K562 (cell line): ENCODE measurements around the gene RPL19. TPM values are rescaled to one million over a fixed set of nuclear protein-coding genes. Genes with fewer than 3 reads are reported as not detected.
A peak's percentile ranks its signal among the peaks of the same experiment; 100 is the strongest.

Experiments
- ATAC-seq: fragments of 200-7000 bp; cut with Tn5 transposase; 3 replicates; pipeline ENCODE4 v1.9.1; 2020; ENCODE audit warnings: moderate library complexity
- BruUV-seq: library from RNA; stranded (reverse); fragments of 400-500 nt; replicated peaks from 2 replicates; lab custom pipeline; 2021; lab: Mats Ljungman, UMichigan
- CTCF ChIA-PET: fragments of 300-600 bp; formaldehyde crosslinking; extraction: SDS; loops from one replicate; lab custom pipeline; 2021; ENCODE audit warnings: low intra/inter-chr PET ratio; lab: Yijun Ruan, JAX
- POLR2A ChIA-PET: fragments of 300-600, 350-650 bp; sonication (Branson Sonifier 250); formaldehyde crosslinking; extraction: SDS; loops from one replicate; lab custom pipeline; 2021; ENCODE audit warnings: antibody characterized with exemption, inconsistent platforms; lab: Yijun Ruan, JAX
- DNase-seq, 4 experiments: peaks; one replicate each; pipeline versions ENCODE4 v3.0.0 to v3.0.0-alpha.2; 2011 to 2018; ENCODE audit warnings: low spot score in 3 of 4, mixed read lengths in 3 of 4; ENCODE audit errors: extremely low read depth in 1 of 4
- FAIRE-seq: peaks from 2 replicates; lab custom pipeline; 2011; peaks lifted over from hg19 to GRCh38; lab: Jason Lieb, UNC
- H2AFZ ChIP-seq: 2 replicates; pipeline ENCODE4 v1.6.0; 2011; ENCODE audit warnings: low read depth, low read length, control low read depth, inconsistent platforms
- H3K27ac ChIP-seq: fragments of 200-600 bp; 3 replicates; pipeline ENCODE4 v1.8.0; 2011; ENCODE audit warnings: low read depth, mild to moderate bottlenecking, control low read depth, inconsistent platforms, low read length, moderate library complexity, mixed read lengths; ENCODE audit errors: extremely low read depth
- H3K27me3 ChIP-seq, 2 experiments: fragments of 300-600 bp in 1 of 2; 2 replicates in 1 of 2; 3 replicates in 1 of 2; pipeline versions ENCODE4 v1.6.0 to v1.8.0; 2011; ENCODE audit warnings: inconsistent platforms in 2 of 2, low read length in 2 of 2, mild to moderate bottlenecking in 1 of 2, mixed read lengths in 1 of 2, moderate library complexity in 1 of 2; ENCODE audit not compliant: control insufficient read depth in 2 of 2, insufficient read depth in 2 of 2
- H3K36me3 ChIP-seq: fragments of 300-600 bp; 3 replicates; pipeline ENCODE4 v1.8.0; 2011; ENCODE audit warnings: mild to moderate bottlenecking, low read length, inconsistent platforms; ENCODE audit not compliant: control insufficient read depth, insufficient read depth
- H3K4me1 ChIP-seq, 2 experiments: fragments of 200-600 bp in 1 of 2; replicated peaks in 1 of 2; 2 replicates in 1 of 2; 3 replicates in 1 of 2; pipeline versions ENCODE4 v1.5.1 to v1.8.0; 2011; ENCODE audit warnings: inconsistent platforms in 2 of 2, low read length in 2 of 2, mild to moderate bottlenecking in 1 of 2, mixed read lengths in 1 of 2, moderate library complexity in 1 of 2; ENCODE audit not compliant: control insufficient read depth in 2 of 2, insufficient read depth in 2 of 2
- H3K4me2 ChIP-seq: 2 replicates; pipeline ENCODE4 v1.6.1; 2011; ENCODE audit warnings: low read length, control low read depth, inconsistent platforms, mixed read lengths; ENCODE audit not compliant: insufficient read depth
- H3K4me3 ChIP-seq: fragments of 200-600 bp; sonication (generic), shearing (Covaris generic); 2 replicates; pipeline ENCODE4 v1.5.1; 2016; ENCODE audit warnings: control low read depth, inconsistent platforms
- H3K79me2 ChIP-seq: fragments of 200-600 bp; 3 replicates; pipeline ENCODE4 v1.8.0; 2011; ENCODE audit warnings: low read length, inconsistent platforms; ENCODE audit not compliant: control insufficient read depth, insufficient read depth
- H3K9ac ChIP-seq, 2 experiments: 2 replicates each; pipeline versions ENCODE4 v1.6.0 to v1.6.1; 2011; ENCODE audit warnings: low read depth in 2 of 2, low read length in 2 of 2, control low read depth in 1 of 2, inconsistent platforms in 1 of 2, mild to moderate bottlenecking in 1 of 2, mixed read lengths in 1 of 2; ENCODE audit not compliant: insufficient read depth in 1 of 2
- H3K9me1 ChIP-seq: one replicate; pipeline ENCODE4 v1.6.0; 2011; ENCODE audit warnings: inconsistent platforms, mild to moderate bottlenecking, low read length, moderate library complexity; ENCODE audit not compliant: control insufficient read depth, insufficient read depth
- H3K9me3 ChIP-seq: replicated peaks from 2 replicates; pipeline ENCODE4 v1.5.1; 2011; ENCODE audit warnings: low read depth, low read length, inconsistent platforms; ENCODE audit not compliant: control insufficient read depth, insufficient read depth
- H4K20me1 ChIP-seq: replicated peaks from 2 replicates; pipeline ENCODE4 v1.6.1; 2011; ENCODE audit warnings: low read length, inconsistent platforms, mixed read lengths; ENCODE audit not compliant: control insufficient read depth, insufficient read depth
- FOXK2 ChIP-seq, 2 experiments: fragments of 450-650 bp; IDR thresholded peaks in 1 of 2; conservative IDR thresholded peaks in 1 of 2; 2 replicates each; pipeline ENCODE4 v1.6.1; 2016; ENCODE audit warnings: low read depth in 2 of 2, mild to moderate bottlenecking in 1 of 2
- SREBF1 ChIP-seq: fragments of 150-350 bp; IDR thresholded peaks from 2 replicates; pipeline ENCODE4 v1.6.1; 2014; ENCODE audit warnings: antibody characterized with exemption, low read depth, low read length, borderline replicate concordance
- ZNF282 ChIP-seq: sonication (generic); formaldehyde crosslinking; IDR thresholded peaks from 2 replicates; pipeline ENCODE4 v1.8.1; 2023; ENCODE audit warnings: missing genetic modification reagents
- WGBS: fragments of 100-300 bp; shearing (Covaris generic); methylation state at CpG from one replicate; pipeline ENCODE4 v1.1.6; 2016; ENCODE audit warnings: low coverage, mixed read lengths; ENCODE audit not compliant: insufficient coverage; ENCODE audit errors: missing lambda C conversion rate; 5-methylcytosine and 5-hydroxymethylcytosine counted together
- in situ Hi-C: fragments of 300-500 bp; cut with MboI; formaldehyde crosslinking; loops from 4 replicates; pipeline ENCODE4 v1.15.0; 2018; ENCODE audit warnings: inconsistent platforms, mixed read lengths
- intact Hi-C: fragments of 100-400 bp; cut with micrococcal nuclease; formaldehyde crosslinking; loops from 2 replicates; pipeline ENCODE4 v1.14.2; 2022
- polyA plus RNA-seq, 8 experiments: library from polyadenylated mRNA; depleted of rRNA in 4 of 8; stranded (reverse) in 5 of 8; unstranded in 3 of 8; fragments of >200 nt; fragmentation: Nextera tagmentation in 2 of 8; fragmentation: Illumina TruSeq in 1 of 8; extraction: Ambion mirVana in 2 of 8; extraction: Trizol in 1 of 8; gene quantifications; 2 replicates each; pipeline versions ENCODE4 v1.2.1 to v1.2.3, GENCODE V29; 2011 to 2014; ENCODE audit warnings: inconsistent platforms in 1 of 8, missing spikeins in 1 of 8
- total RNA-seq, 7 experiments: library from RNA; depleted of rRNA in 6 of 7; stranded (reverse); fragments of >200 nt in 6 of 7; fragmentation: Illumina TruSeq in 2 of 7; extraction: Trizol in 2 of 7; gene quantifications; 2 replicates each; pipeline versions ENCODE4 v1.2.1 to v1.2.3, GENCODE V29; 2011 to 2021; ENCODE audit warnings: low replicate concordance in 1 of 7
- TF ChIP-seq, protein P1 (sequence below), 2 experiments: IDR thresholded peaks in 1 of 2; conservative IDR thresholded peaks in 1 of 2; 2 replicates each; pipeline ENCODE4 v1.6.1; 2016; ENCODE audit warnings: low read depth in 2 of 2, mild to moderate bottlenecking in 1 of 2, missing compliant biosample characterization in 1 of 2, missing genetic modification characterization in 1 of 2, moderate library complexity in 1 of 2

RPL19 gene
- total and polyA plus RNA-seq, 9 of the 15 experiments (the other 6 are each of a cell fraction or from before 2014, with no cell fraction given): 2,263 to 4,614 (median 3,727) TPM

DNA sequence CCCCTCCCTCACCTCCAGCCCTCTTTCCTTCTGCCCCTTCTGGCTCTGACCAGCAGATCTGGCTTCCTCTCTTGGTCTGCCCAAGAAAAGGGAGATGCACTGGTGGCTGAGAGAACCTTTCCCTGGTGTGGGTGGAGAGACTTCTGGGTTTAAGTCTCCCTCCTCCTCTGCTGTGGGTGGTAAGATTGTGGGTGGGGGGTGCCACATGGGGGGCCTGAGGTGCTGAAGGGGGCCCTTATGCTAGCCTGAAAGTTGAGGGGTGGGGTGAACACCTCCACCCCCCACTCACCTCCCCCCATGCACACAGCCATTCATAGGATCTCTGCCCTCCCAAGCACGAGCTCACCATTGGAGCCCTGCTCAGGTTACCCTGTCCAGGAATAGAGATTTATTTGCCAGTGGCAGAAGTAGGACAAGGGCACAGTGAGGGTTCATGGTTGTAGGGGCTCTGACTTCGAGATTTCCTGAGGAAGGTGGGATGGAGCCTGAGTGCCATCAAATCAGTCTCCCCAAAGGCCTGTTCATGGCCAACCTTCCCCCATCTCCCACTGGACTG, 27.4 kb downstream of the RPL19 start:
- Histone ChIP-seq H3K9me3 (no peaks in the 10 kb centered on the region), H3K9ac (peak overlapping the region in 1 of 2 experiments; percentile 15; a peak in 1 of 4 replicates), H3K4me1 (peaks cover 2 to 39% of the 10 kb centered on the region in 2 experiments; a peak in 4 of 5 replicates), H3K27me3 (peaks cover 6 to 30% of the 10 kb centered on the region in 2 experiments; a peak in 4 of 5 replicates), H3K27ac (no peak overlapping the region), H3K4me3 (no peak overlapping the region), H3K4me2 (no peak overlapping the region), H3K9me1 (no peaks in the 10 kb centered on the region), H4K20me1 (no peaks in the 10 kb centered on the region), H3K79me2 (no peaks in the 10 kb centered on the region), H2AFZ (no peak overlapping the region), H3K36me3 (no peaks in the 10 kb centered on the region)
- in situ Hi-C loops: no loop called here
- no TSS peak for BruUV-seq
- intact Hi-C loops: no loop called here
- FAIRE-seq (no peak), DNase-seq (no peak), ATAC-seq (no peak)
- 6% methylated on average over 2 of the region's 2 CpGs for WGBS
- ChIA-PET POLR2A (no interaction called here), CTCF (no interaction called here)
- TF ChIP-seq, protein P1, sequence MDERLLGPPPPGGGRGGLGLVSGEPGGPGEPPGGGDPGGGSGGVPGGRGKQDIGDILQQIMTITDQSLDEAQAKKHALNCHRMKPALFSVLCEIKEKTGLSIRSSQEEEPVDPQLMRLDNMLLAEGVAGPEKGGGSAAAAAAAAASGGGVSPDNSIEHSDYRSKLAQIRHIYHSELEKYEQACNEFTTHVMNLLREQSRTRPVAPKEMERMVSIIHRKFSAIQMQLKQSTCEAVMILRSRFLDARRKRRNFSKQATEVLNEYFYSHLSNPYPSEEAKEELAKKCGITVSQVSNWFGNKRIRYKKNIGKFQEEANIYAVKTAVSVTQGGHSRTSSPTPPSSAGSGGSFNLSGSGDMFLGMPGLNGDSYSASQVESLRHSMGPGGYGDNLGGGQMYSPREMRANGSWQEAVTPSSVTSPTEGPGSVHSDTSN (CRISPR knock-in tag; IDR thresholded peaks at IDR 0.05; ENCODE audit: low read depth): no peak
- TF ChIP-seq, protein P1 (tag; conservative IDR thresholded peaks at IDR 0.05; ENCODE audit: low read depth): no peak
- TF ChIP-seq SREBF1: no peak
- no peak for TF ChIP-seq FOXK2 (conservative IDR thresholded peaks at IDR 0.05 in 1 of 2, IDR thresholded peaks at IDR 0.05 in 1 of 2; ENCODE audit: low read depth in 2 of 2)
- no peak for TF ChIP-seq ZNF282 (CRISPR knock-in tag)
